PC-9 (cell line): Measurements from ENCODE around the gene PTGFR. TPM values are rescaled to one million over a fixed set of nuclear protein-coding genes. Genes with fewer than 3 reads are reported as not detected.

ENCODE experiments used
- BruUV-seq: library from RNA; stranded (reverse); fragments of 400-500 nt; replicated peaks from 2 replicates; lab custom pipeline; 2021; lab: Mats Ljungman, UMichigan
- CTCF ChIA-PET: fragments of 300-600 bp; sonication (Branson Sonifier 250); formaldehyde crosslinking; loops from one replicate; lab custom pipeline; 2022; ENCODE audit warnings: antibody characterized with exemption; lab: Charles Lee
- POLR2A ChIA-PET: fragments of 300-600 bp; sonication (Branson Sonifier 250); formaldehyde crosslinking; loops from one replicate; lab custom pipeline; 2022; ENCODE audit warnings: antibody characterized with exemption; ENCODE audit not compliant: unreplicated experiment; lab: Charles Lee
- DNase-seq, 2 experiments: peaks; one replicate each; pipeline versions ENCODE4 v3.0.0 to v3.0.0-alpha.2; 2015 to 2022; ENCODE audit warnings: mixed read lengths in 1 of 2
- H2AFZ ChIP-seq: fragments of 200-600 bp; sonication (generic); 2 replicates; pipeline ENCODE4 v1.8.1; 2017; ENCODE audit warnings: antibody characterized with exemption
- H3F3A ChIP-seq: fragments of 200-600 bp; sonication (generic); 2 replicates; pipeline ENCODE4 v1.8.1; 2017; ENCODE audit warnings: antibody characterized with exemption, mild to moderate bottlenecking, low read depth; ENCODE audit not compliant: insufficient read depth
- H3K27ac ChIP-seq: fragments of 200-600 bp; sonication (generic); 2 replicates; pipeline ENCODE4 v1.6.1; 2016; ENCODE audit warnings: mixed run types
- H3K27me3 ChIP-seq: fragments of 200-600 bp; sonication (generic); 2 replicates; pipeline ENCODE4 v1.6.1; 2016; ENCODE audit warnings: low read depth, mixed run types; ENCODE audit not compliant: insufficient read depth
- H3K36me3 ChIP-seq: fragments of 200-600 bp; sonication (generic); 2 replicates; pipeline ENCODE4 v1.6.1; 2016; ENCODE audit warnings: low read depth, mixed run types
- H3K4me1 ChIP-seq: fragments of 200-600 bp; sonication (generic); replicated peaks from 2 replicates; pipeline ENCODE4 v1.6.1; 2016; ENCODE audit warnings: mixed run types; ENCODE audit not compliant: insufficient read depth
- H3K4me2 ChIP-seq: fragments of 200-600 bp; sonication (generic); 2 replicates; pipeline ENCODE4 v1.6.1; 2017; ENCODE audit warnings: mixed run types
- H3K4me3 ChIP-seq: fragments of 200-600 bp; sonication (generic); 2 replicates; pipeline ENCODE4 v1.6.1; 2016; ENCODE audit warnings: mixed run types
- H3K79me2 ChIP-seq: fragments of 200-600 bp; sonication (generic); 2 replicates; pipeline ENCODE4 v1.6.1; 2017; ENCODE audit warnings: low read depth, mixed run types
- H3K9me2 ChIP-seq: fragments of 200-600 bp; sonication (generic); 2 replicates; pipeline ENCODE4 v1.8.1; 2017; ENCODE audit warnings: mild to moderate bottlenecking; ENCODE audit not compliant: insufficient read depth
- H3K9me3 ChIP-seq: fragments of 200-600 bp; sonication (generic); 2 replicates; pipeline ENCODE4 v1.8.1; 2016; ENCODE audit warnings: low read depth; ENCODE audit not compliant: insufficient read depth
- H4K20me1 ChIP-seq: fragments of 200-600 bp; sonication (generic); 2 replicates; pipeline ENCODE4 v1.8.1; 2017; ENCODE audit not compliant: insufficient read depth
- EZH2 ChIP-seq: fragments of 200-600 bp; sonication (generic); IDR thresholded peaks from 2 replicates; pipeline ENCODE4 v1.8.0; 2017; ENCODE audit warnings: antibody characterized with exemption, low read depth
- intact Hi-C: fragments of 100-400 bp; cut with micrococcal nuclease; formaldehyde crosslinking; loops from one replicate; pipeline ENCODE4 v1.10.0; 2022; ENCODE audit not compliant: unreplicated experiment
- total RNA-seq: library from RNA; stranded (reverse); gene quantifications from 2 replicates; pipeline ENCODE4 v1.2.3, GENCODE V29; 2021
- TF ChIP-seq, protein P1 (sequence below): fragments of 200-600 bp; sonication (generic); conservative IDR thresholded peaks from 2 replicates; pipeline ENCODE4 v1.6.1; 2017; ENCODE audit warnings: mixed run types, antibody characterized with exemption, mild to moderate bottlenecking, moderate library complexity

Gene PTGFR
- total RNA-seq, 1 experiment from 2014 or later = not detected

DNA sequence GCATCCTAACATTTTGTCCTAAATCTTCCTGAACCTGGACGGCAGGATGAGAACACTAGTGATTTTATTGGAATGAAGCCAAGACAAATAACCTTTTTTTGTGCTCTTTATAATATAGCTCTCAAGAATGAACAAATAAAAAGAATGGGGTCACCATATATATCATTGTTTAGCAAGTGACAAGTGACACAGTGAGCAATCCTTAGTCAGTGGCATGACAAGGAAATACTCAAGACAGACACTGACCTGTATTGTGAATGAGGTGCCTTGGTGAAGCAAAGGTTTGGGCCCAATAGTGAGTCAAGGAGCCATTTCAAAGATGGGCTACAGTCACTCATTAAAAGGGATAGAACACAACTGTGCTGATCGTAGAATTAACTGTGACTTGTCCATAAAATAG is 35.7 kb downstream of the PTGFR start:
- Histone ChIP-seq H3K4me1 (no peaks in the 10 kb centered on the region), H3K9me2 (no peaks in the 10 kb centered on the region), H2AFZ (no peak overlapping the region), H4K20me1 (no peaks in the 10 kb centered on the region), H3K27me3 (no peaks in the 10 kb centered on the region), H3K79me2 (no peaks in the 10 kb centered on the region), H3K9me3 (no peaks in the 10 kb centered on the region), H3K4me2 (no peak overlapping the region), H3K4me3 (no peak overlapping the region), H3F3A (peaks cover 5% of the 10 kb centered on the region; the same call in 1 of the 2 replicates), H3K27ac (no peak overlapping the region), H3K36me3 (no peaks in the 10 kb centered on the region)
- no peak for DNase-seq
- no TSS peak for BruUV-seq
- intact Hi-C loops = no loop called here
- CTCF ChIA-PET = no interaction called here
- POLR2A ChIA-PET = no interaction called here
- TF ChIP-seq, protein P1, sequence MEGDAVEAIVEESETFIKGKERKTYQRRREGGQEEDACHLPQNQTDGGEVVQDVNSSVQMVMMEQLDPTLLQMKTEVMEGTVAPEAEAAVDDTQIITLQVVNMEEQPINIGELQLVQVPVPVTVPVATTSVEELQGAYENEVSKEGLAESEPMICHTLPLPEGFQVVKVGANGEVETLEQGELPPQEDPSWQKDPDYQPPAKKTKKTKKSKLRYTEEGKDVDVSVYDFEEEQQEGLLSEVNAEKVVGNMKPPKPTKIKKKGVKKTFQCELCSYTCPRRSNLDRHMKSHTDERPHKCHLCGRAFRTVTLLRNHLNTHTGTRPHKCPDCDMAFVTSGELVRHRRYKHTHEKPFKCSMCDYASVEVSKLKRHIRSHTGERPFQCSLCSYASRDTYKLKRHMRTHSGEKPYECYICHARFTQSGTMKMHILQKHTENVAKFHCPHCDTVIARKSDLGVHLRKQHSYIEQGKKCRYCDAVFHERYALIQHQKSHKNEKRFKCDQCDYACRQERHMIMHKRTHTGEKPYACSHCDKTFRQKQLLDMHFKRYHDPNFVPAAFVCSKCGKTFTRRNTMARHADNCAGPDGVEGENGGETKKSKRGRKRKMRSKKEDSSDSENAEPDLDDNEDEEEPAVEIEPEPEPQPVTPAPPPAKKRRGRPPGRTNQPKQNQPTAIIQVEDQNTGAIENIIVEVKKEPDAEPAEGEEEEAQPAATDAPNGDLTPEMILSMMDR = no peak
- TF ChIP-seq EZH2 = no peak

GRCh38 chr1:78527706-78528105 is 36.9 kb downstream of the PTGFR start:
- no peaks in the 10 kb centered on the region for H3K27me3 ChIP-seq
- H4K20me1 ChIP-seq = no peaks in the 10 kb centered on the region
- BruUV-seq = no TSS peak
- intact Hi-C loops = no loop called here
- no peak overlapping the region for H3K27ac ChIP-seq
- ChIA-PET CTCF (no interaction called here), POLR2A (no interaction called here)
- H2AFZ ChIP-seq = no peak overlapping the region
- no peaks in the 10 kb centered on the region for H3K9me3 ChIP-seq
- H3K79me2 ChIP-seq = no peaks in the 10 kb centered on the region
- no peak overlapping the region for H3K4me3 ChIP-seq
- DNase-seq = no peak
- no peaks in the 10 kb centered on the region for H3K36me3 ChIP-seq
- no peaks in the 10 kb centered on the region for H3K9me2 ChIP-seq
- no peak overlapping the region for H3K4me2 ChIP-seq
- no peaks in the 10 kb centered on the region for H3K4me1 ChIP-seq
- H3F3A ChIP-seq = peaks cover 5% of the 10 kb centered on the region; the same call in 1 of the 2 replicates
- TF ChIP-seq EZH2 = no peak

DNA sequence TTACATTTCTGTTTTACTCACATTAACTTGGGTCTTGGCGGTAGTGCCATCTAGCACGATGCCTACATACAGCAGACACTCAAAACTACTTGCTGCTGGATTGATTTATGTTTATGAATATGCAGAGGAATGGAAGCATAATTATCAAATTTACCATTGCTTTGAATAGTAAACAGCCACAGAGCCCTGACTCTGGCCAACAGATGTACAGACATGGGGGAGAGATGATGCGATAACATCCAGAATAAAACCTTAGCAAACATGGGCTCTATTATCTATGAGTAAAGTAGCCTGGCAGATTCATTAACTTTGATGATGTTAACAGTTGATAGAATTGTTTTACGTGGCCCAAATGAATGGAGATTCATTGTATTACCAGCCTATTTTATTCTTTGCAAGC is 42.8 kb downstream of the PTGFR start:
- no peak overlapping the region for H2AFZ ChIP-seq
- no TSS peak for BruUV-seq
- DNase-seq = no peak
- H3K9me2 ChIP-seq = no peaks in the 10 kb centered on the region
- H3K4me2 ChIP-seq = no peak overlapping the region
- CTCF ChIA-PET = no interaction called here
- H3K27ac ChIP-seq = no peak overlapping the region
- H3K4me1 ChIP-seq = no peaks in the 10 kb centered on the region
- no peaks in the 10 kb centered on the region for H3K36me3 ChIP-seq
- no peaks in the 10 kb centered on the region for H3F3A ChIP-seq
- H3K4me3 ChIP-seq = no peak overlapping the region
- TF ChIP-seq, protein P1 = no peak
- intact Hi-C loops = no loop called here
- no peaks in the 10 kb centered on the region for H3K27me3 ChIP-seq
- H3K9me3 ChIP-seq = no peaks in the 10 kb centered on the region
- POLR2A ChIA-PET = no interaction called here
- no peaks in the 10 kb centered on the region for H3K79me2 ChIP-seq
- no peaks in the 10 kb centered on the region for H4K20me1 ChIP-seq

GRCh38 chr1:78535286-78535685 is 44.5 kb downstream of the PTGFR start:
- no peak overlapping the region for H3K27ac ChIP-seq
- no peak for DNase-seq
- H3K9me2 ChIP-seq = no peaks in the 10 kb centered on the region
- H3K9me3 ChIP-seq = no peaks in the 10 kb centered on the region
- no peaks in the 10 kb centered on the region for H3K4me1 ChIP-seq
- H3K36me3 ChIP-seq = no peaks in the 10 kb centered on the region
- no peaks in the 10 kb centered on the region for H3K27me3 ChIP-seq
- TF ChIP-seq, protein P1 = no peak
- TF ChIP-seq EZH2 = no peak
- H3K4me3 ChIP-seq = no peak overlapping the region
- H2AFZ ChIP-seq = no peak overlapping the region
- ChIA-PET CTCF (no interaction called here), POLR2A (no interaction called here)
- no peak overlapping the region for H3K4me2 ChIP-seq
- H3F3A ChIP-seq = 0 out of 2 replicates have a peak, but pooled peaks cover 2% of the 10 kb centered on the region
- H3K79me2 ChIP-seq = no peaks in the 10 kb centered on the region
- intact Hi-C loops = no loop called here
- H4K20me1 ChIP-seq = no peaks in the 10 kb centered on the region
- BruUV-seq = no TSS peak
